Kidney epithelial cell (primary cell): ENCODE data around the gene SGIP1. TPM values are rescaled to one million over a fixed set of nuclear protein-coding genes. Genes with fewer than 3 reads are reported as not detected.
A peak's percentile ranks its signal among the peaks of the same experiment; 100 is the strongest.

Source experiments
- DNase-seq: peaks from one replicate; pipeline ENCODE4 v3.0.0-alpha.2; 2010; ENCODE audit warnings: low read depth
- H3K27me3 ChIP-seq: 2 replicates; pipeline ENCODE4 v1.6.0; 2011; ENCODE audit warnings: low read length; ENCODE audit not compliant: control insufficient read depth, insufficient read depth
- H3K36me3 ChIP-seq: 2 replicates; pipeline ENCODE4 v1.5.1; 2011; ENCODE audit warnings: low read length; ENCODE audit not compliant: control insufficient read depth, insufficient read depth
- H3K4me3 ChIP-seq: 2 replicates; pipeline ENCODE4 v1.5.1; 2011; ENCODE audit warnings: low read depth, mild to moderate bottlenecking, control low read depth, low read length
- total RNA-seq: library from RNA; depleted of rRNA; stranded (reverse); fragments of >200 nt; gene quantifications from 2 replicates; pipeline ENCODE4 v1.2.3, GENCODE V29; 2015
- TF ChIP-seq, protein P1 (sequence below): IDR thresholded peaks from 2 replicates; pipeline ENCODE4 v1.5.1; 2011; ENCODE audit warnings: mild to moderate bottlenecking, moderate library complexity, low read length, control low read depth, inconsistent platforms; ENCODE audit not compliant: insufficient read depth, poor library complexity, severe bottlenecking

Gene SGIP1
- total RNA-seq, 1 donor from 2014 or later = 6.9 TPM

DNA sequence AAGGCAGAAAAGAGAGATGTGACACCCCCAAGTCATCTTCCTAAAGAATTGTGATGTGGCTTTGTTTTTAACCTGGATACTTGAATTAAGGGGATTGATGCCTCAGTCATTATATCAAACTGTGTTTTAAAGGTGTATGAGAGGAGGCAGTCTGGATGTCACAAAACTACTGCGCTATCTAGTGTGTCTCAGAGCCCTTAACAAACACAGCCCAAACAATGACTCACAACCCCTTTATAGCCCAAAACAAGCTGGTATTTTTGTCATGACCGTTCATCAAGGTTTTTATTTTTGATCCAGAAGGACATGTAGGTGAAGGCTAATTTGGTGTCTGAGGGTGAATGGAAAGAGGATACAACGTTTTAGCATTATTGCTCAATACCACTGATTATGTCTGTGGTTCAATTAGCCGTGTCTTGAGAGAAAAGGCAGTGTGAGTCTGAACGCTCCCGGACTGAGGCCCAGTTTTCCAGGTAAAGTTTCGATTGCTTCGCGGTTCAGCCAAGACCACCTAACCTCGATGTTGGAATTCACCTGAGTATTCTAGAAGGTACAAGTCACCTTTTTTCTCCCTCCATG lies 71.6 kb downstream of the SGIP1 start:
- no peak for DNase-seq
- TF ChIP-seq, protein P1, sequence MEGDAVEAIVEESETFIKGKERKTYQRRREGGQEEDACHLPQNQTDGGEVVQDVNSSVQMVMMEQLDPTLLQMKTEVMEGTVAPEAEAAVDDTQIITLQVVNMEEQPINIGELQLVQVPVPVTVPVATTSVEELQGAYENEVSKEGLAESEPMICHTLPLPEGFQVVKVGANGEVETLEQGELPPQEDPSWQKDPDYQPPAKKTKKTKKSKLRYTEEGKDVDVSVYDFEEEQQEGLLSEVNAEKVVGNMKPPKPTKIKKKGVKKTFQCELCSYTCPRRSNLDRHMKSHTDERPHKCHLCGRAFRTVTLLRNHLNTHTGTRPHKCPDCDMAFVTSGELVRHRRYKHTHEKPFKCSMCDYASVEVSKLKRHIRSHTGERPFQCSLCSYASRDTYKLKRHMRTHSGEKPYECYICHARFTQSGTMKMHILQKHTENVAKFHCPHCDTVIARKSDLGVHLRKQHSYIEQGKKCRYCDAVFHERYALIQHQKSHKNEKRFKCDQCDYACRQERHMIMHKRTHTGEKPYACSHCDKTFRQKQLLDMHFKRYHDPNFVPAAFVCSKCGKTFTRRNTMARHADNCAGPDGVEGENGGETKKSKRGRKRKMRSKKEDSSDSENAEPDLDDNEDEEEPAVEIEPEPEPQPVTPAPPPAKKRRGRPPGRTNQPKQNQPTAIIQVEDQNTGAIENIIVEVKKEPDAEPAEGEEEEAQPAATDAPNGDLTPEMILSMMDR = no peak
- no peaks in the 10 kb centered on the region for H3K27me3 ChIP-seq
- H3K4me3 ChIP-seq = no peak overlapping the region
- H3K36me3 ChIP-seq = no peaks in the 10 kb centered on the region

DNA sequence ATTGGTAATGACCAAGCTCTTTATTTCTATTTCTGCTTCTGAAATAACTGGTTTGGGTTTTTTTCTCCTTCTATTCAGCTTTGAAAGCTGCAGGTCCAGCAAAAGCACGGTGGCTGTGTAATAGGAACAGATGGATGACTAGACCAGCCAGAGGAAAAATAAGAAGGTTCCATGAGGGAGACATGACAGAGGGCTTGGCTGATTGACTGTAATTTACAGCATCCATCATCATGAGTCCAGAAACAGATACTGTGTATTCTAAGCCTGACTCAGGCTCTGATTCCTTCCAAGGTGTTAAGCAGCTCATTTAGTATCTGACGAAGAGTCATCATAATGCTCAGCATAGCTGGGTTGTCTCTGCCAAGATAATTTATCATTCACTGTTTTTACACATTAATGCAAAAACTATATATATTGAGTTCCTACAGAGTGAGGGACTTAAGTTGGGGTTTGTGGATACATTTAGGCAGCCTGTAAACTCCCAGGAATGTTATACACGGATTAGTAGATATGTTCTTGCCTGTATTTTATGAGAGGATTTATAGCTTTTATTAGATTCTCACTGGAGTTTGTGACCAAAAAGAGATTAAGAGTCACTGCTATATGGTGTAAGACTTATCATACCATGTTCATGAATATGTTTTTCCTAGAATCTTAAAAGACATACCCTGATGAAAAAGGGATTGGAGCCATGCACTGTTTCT lies 72.6 kb downstream of the SGIP1 start:
- Histone ChIP-seq H3K27me3 (no peaks in the 10 kb centered on the region), H3K36me3 (no peaks in the 10 kb centered on the region), H3K4me3 (no peak overlapping the region)
- TF ChIP-seq, protein P1 = no peak
- DNase-seq = no peak

DNA sequence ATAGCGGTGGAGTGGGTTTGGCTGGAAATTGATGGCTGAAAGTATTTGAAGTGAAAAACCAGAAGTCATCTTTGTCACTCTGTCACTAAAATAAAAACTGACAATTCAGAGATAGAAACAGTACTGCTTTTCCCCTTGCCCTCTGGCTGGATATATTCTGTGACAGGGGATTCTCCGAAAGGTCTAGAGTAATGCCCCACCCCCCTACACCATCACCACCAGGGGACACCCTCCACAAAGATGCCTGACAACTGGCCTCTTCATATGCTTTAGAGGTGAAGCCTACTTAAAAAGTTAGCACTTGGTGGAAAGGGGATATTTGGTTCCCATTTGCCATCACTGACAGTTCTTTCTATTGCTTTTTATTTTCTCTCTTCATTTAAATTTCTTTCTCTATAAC lies 73.5 kb downstream of the SGIP1 start:
- Histone ChIP-seq H3K36me3 (no peaks in the 10 kb centered on the region), H3K27me3 (no peaks in the 10 kb centered on the region), H3K4me3 (no peak overlapping the region)
- TF ChIP-seq, protein P1 = peak; percentile 4
- DNase-seq = no peak

DNA sequence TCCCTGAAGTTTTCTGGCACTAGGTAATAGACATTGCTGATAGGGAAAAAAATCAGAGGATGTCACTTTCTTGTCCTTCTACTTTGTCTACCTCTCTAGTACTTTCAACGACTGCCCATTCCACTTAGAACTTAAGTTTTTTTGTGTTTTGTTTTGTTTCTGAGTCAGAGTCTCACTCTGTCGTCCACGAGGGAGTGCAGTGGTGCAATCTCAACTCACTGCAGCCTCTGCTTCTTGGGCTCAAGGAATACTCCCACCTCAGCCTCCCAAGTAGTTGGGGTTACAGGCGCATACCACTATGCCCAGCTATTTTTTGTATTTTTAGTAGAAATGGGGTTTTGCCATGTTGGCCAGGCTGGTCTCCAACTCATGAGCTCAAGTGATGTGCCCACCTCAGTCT lies 79.2 kb downstream of the SGIP1 start:
- H3K36me3 ChIP-seq = no peaks in the 10 kb centered on the region
- H3K27me3 ChIP-seq = no peaks in the 10 kb centered on the region
- TF ChIP-seq, protein P1 = no peak
- DNase-seq = no peak
- H3K4me3 ChIP-seq = no peak overlapping the region

DNA sequence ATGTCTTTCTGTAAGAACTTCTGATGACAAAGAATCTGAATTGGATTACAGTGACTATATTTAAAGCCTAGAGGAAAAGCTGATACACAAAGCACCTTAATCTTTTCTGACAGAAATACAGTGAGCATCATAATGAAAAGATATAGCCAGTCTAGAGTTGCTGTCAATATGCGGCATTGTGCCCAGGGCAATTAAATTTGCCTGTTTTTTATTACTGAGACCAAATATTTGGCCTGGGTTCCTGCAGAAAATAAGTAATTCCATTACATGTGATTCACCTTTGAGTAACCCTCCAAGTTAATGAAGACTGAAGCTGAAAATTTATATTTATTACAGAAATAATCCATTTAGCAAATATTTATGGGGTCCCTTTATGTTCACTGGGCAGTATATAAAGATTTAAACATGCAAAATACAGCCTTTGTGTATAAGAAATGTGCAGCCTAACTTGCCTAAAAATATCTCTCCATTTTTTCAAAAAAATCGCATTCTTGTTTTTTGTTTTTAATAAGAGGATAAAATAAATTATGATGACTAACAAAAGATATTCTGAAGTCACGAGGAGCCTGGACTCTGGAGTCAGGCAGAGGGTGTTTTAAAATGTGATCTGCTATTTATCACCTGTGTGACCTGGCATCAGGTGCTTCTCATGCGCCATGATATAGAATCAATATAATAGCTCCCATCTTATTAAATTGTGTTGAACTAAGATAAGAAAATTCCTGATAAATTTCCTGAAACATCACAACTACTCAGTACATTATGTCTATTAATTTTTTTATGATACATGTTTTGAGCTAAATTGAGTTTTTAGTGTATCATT lies 83.6 kb downstream of the SGIP1 start:
- Histone ChIP-seq H3K27me3 (no peaks in the 10 kb centered on the region), H3K36me3 (no peaks in the 10 kb centered on the region), H3K4me3 (no peak overlapping the region)
- no peak for DNase-seq
- TF ChIP-seq, protein P1 = no peak
